ENCODE data around the gene OR6X1. TPM values are rescaled to one million over a fixed set of nuclear protein-coding genes. Genes with fewer than 3 reads are reported as not detected.

OR6X1 gene
- total RNA-seq, 4 donors from 2014 or later: not detected

DNA sequence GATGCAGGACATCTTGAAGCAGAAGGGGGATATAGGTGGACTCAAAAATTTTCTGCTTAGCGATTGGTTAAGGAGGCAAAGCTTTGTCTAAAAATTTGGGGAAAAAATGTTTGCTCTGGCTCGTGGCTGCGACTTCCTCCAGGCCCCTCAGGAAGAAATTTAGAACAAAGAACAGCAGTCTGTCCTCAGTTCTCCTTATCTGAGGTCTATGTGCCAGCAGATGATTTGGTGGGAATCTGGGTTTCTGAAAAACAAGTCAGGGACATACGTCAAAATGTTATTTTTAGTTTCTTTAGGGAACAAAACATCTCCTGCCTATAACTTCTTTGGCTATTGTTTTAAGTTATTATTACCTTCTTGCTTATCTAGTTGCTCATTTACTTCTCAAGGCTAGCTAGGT, 43.8 kb upstream of the OR6X1 start:
- 73 to 81% methylated on average over 4 of the region's 4 CpGs for WGBS, 2 donors
- no peak for TF ChIP-seq POLR2A (IDR thresholded peaks at IDR 0.05)
- no peaks in the 10 kb centered on the region for H3K9me3 ChIP-seq

DNA sequence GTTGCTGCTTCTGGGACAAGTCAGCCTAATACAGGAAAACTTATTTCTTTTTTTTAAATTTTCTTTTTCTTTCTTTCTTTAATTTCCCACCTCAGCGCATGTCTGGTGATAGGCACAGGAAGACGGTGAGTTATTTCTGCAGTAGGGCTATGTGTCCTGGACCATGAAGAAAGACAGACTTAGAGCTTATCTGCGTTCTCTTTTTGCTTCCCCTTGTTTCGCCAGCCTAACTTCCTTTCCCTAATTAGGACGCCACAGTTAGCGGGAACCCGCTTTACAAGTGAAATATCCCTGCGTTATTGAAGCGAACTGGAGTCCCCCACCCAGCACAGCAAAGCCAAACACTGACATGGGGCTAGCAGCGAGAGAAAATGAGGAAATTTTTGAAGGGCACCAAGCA, 43.2 kb upstream of the OR6X1 start:
- DNase-seq: no peak
- Histone ChIP-seq H3K9me3 (no peaks in the 10 kb centered on the region), H3K27me3 (no peaks in the 10 kb centered on the region), H3K36me3 (no peaks in the 10 kb centered on the region), H3K27ac (no peak overlapping the region), H3K4me1 (no peaks in the 10 kb centered on the region), H3K4me3 (replicated peaks in 1 of 3) (no peak overlapping the region)
- 62 to 72% methylated on average over 10 of the region's 10 CpGs for WGBS, 2 donors
- no peak for TF ChIP-seq POLR2A (IDR thresholded peaks at IDR 0.05)
- TF ChIP-seq, protein P1, sequence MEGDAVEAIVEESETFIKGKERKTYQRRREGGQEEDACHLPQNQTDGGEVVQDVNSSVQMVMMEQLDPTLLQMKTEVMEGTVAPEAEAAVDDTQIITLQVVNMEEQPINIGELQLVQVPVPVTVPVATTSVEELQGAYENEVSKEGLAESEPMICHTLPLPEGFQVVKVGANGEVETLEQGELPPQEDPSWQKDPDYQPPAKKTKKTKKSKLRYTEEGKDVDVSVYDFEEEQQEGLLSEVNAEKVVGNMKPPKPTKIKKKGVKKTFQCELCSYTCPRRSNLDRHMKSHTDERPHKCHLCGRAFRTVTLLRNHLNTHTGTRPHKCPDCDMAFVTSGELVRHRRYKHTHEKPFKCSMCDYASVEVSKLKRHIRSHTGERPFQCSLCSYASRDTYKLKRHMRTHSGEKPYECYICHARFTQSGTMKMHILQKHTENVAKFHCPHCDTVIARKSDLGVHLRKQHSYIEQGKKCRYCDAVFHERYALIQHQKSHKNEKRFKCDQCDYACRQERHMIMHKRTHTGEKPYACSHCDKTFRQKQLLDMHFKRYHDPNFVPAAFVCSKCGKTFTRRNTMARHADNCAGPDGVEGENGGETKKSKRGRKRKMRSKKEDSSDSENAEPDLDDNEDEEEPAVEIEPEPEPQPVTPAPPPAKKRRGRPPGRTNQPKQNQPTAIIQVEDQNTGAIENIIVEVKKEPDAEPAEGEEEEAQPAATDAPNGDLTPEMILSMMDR (IDR thresholded peaks at IDR 0.05): no peak
- intact Hi-C loops (cut with DNase I): no loop called here

More for the DNA sequence above, 43.8 kb upstream of the OR6X1 start:
- H3K4me3 ChIP-seq (replicated peaks in 1 of 3): no peak overlapping the region
- H3K36me3 ChIP-seq: no peaks in the 10 kb centered on the region
- intact Hi-C loops (cut with DNase I): no loop called here
- H3K27me3 ChIP-seq: no peaks in the 10 kb centered on the region
- no peak overlapping the region for H3K27ac ChIP-seq
- H3K4me1 ChIP-seq: no peaks in the 10 kb centered on the region
- DNase-seq: no peak

DNA sequence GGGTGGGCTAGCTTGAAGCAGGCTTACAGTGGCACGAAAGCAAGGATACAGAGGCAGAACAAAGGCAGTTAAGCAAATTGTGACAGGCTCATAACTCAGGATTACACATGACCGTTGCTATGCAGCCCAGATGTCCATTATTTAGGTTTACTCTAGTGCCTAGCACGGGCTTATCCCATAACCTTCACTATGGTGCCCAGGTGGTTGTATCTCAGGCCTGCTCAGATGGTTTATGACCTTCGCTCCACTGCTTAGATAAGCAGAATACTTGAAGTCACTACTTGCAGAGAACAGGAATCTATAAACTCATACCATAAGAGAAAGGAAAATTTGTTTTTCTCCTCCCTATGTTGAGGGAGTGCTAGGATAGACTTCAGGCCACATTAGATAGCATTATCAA, 42.8 kb upstream of the OR6X1 start:
- Histone ChIP-seq H3K4me3 (replicated peaks in 1 of 3) (no peak overlapping the region), H3K4me1 (no peaks in the 10 kb centered on the region)
- 19 to 36% methylated on average over 4 of the region's 4 CpGs for WGBS, 2 donors

DNA sequence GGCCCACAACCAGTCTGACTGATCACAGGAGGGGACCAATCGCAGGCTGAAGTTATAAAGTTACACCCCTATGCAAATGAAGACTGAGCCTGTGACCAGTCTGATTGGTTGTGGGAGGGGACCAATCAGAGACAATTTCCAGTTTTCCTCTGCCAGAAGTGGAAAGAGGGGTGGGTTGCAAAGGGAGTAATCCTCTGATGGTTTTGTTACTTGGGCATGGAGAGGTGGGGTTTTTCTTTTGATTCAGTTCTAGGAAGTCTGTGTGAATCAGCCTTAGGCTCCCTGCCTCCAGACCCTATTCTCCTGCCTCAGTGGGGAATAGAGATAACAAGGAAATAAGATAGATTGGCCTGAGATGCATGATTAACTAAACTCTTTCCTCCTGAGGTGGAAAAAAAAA, 41.9 kb upstream of the OR6X1 start:
- no peaks in the 10 kb centered on the region for H3K36me3 ChIP-seq
- no peaks in the 10 kb centered on the region for H3K27me3 ChIP-seq
- 100% methylated on average over 1 of the region's 1 CpG for WGBS, 2 donors
- TF ChIP-seq, protein P1 (IDR thresholded peaks at IDR 0.05): no peak
- no peak for TF ChIP-seq POLR2A (IDR thresholded peaks at IDR 0.05)
- no peaks in the 10 kb centered on the region for H3K9me3 ChIP-seq
- intact Hi-C loops (cut with DNase I): no loop called here
- H3K4me1 ChIP-seq: no peaks in the 10 kb centered on the region
- no peak overlapping the region for H3K4me3 ChIP-seq (replicated peaks in 1 of 3)
- H3K27ac ChIP-seq: no peak overlapping the region
- no peak for DNase-seq

More for the DNA sequence above, 42.8 kb upstream of the OR6X1 start:
- no peak overlapping the region for H3K27ac ChIP-seq
- no peaks in the 10 kb centered on the region for H3K27me3 ChIP-seq
- no peaks in the 10 kb centered on the region for H3K36me3 ChIP-seq
- TF ChIP-seq, protein P1 (IDR thresholded peaks at IDR 0.05): no peak
- TF ChIP-seq POLR2A (IDR thresholded peaks at IDR 0.05): no peak
- H3K9me3 ChIP-seq: no peaks in the 10 kb centered on the region
- DNase-seq: no peak
- intact Hi-C loops (cut with DNase I): no loop called here

DNA sequence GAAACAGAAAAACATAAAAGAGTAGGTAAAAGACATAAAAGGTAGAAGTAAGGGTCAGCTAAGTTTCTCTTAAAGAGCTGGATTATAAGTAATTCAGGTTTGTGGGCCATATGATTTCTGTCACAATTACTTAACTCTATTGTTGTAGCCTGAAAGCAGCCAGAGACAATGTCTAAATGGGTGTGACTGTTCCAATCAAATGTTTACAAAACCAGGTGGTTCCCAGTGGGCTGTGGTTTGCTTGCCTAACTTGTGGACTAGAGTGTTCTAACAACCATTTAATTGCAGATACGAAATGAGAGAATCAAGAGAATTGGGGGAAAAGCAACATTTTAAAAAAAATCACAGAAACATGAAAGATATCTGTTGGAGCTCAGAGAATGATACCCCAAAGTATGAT, 29.2 kb upstream of the OR6X1 start:
- Histone ChIP-seq H3K4me1 (no peaks in the 10 kb centered on the region), H3K27ac (no peak overlapping the region), H3K27me3 (no peaks in the 10 kb centered on the region), H3K9me3 (no peaks in the 10 kb centered on the region), H3K36me3 (no peaks in the 10 kb centered on the region), H3K4me3 (replicated peaks in 1 of 3) (no peak overlapping the region)
- 66 to 77% methylated on average over 1 of the region's 1 CpG for WGBS, 2 donors
- no peak for DNase-seq
- TF ChIP-seq POLR2A (IDR thresholded peaks at IDR 0.05): no peak
- TF ChIP-seq, protein P1 (IDR thresholded peaks at IDR 0.05): no peak
- intact Hi-C loops (cut with DNase I): no loop called here

DNA sequence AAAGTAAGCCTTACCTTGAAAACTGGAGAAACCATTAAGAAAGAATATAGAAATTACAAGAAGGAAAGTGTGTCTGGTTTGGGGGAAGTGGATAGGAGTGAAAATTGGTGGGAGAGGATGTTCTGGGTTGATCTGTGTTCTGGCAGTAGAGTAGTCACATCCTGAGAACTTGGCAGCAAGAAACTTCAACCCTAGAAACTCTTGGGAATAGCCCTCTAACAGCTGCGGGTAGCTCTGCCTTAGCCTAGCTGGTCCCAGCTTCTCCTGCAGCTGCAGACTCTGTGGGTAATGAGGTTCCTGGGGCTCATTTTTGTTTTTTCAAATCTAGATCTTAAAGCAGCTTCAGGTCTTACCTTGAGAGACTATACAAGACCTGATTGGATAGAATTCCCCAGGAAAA, 24.2 kb upstream of the OR6X1 start:
- DNase-seq: no peak
- H3K36me3 ChIP-seq: no peaks in the 10 kb centered on the region
- no peaks in the 10 kb centered on the region for H3K27me3 ChIP-seq
- intact Hi-C loops (cut with DNase I): no loop called here
- no peaks in the 10 kb centered on the region for H3K4me1 ChIP-seq
- no peak overlapping the region for H3K27ac ChIP-seq
- no peak for TF ChIP-seq POLR2A (IDR thresholded peaks at IDR 0.05)
- TF ChIP-seq, protein P1 (IDR thresholded peaks at IDR 0.05): no peak
- 65 to 96% methylated on average over 1 of the region's 1 CpG for WGBS, 2 donors
- H3K9me3 ChIP-seq: no peaks in the 10 kb centered on the region
- no peak overlapping the region for H3K4me3 ChIP-seq (replicated peaks in 1 of 3)
